IPS-11a (cell line): ENCODE results near the gene FAIM.
"Not testable (repeated sequence)": the region's sequence is repeated elsewhere in the genome, so short reads cannot be mapped to it uniquely, and the experiment has no call there.

Experiments
- H3K4me3 ChIP-seq: one replicate; pipeline ENCODE4 v1.5.1; 2013; ENCODE audit warnings: low read depth, low read length, control low read depth

FAIM gene

GRCh38 chr3:138600100-138600745 is 8.3 kb upstream of the FAIM start:
- H3K4me3 ChIP-seq = no peak overlapping the region

- not testable (repeated sequence) for H3K4me3 ChIP-seq
These were observed 6.9 kb upstream of the FAIM start for GRCh38 chr3:138601661-138602060.

DNA sequence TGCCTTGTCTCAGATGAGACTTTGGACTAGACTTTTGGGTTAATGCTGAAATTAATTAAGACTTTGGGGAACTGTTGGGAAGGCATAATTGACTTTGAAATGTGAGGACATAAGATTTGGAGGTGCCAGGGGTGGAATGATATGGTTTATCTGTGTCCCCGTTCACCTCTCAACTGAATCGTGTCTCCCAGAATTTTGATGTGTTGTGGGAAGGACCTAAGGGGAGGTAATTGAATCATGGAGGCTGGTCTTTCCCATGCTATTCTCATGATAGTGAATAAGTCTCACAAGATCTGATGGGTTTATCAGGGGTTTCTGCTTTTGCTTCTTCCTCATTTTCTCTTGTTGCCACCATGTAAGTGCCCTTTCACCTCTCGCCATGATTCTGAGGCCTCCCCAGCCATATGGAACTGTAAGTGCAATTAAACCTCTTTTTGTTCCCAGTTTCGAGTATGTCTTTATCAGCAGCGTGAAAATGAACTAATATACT is 4.4 kb upstream of the FAIM start:
- not testable (repeated sequence) for H3K4me3 ChIP-seq

GRCh38 chr3:138609898-138610266 is 1.3 kb downstream of the FAIM start:
- H3K4me3 ChIP-seq = peak overlapping the region; percentile 74

DNA sequence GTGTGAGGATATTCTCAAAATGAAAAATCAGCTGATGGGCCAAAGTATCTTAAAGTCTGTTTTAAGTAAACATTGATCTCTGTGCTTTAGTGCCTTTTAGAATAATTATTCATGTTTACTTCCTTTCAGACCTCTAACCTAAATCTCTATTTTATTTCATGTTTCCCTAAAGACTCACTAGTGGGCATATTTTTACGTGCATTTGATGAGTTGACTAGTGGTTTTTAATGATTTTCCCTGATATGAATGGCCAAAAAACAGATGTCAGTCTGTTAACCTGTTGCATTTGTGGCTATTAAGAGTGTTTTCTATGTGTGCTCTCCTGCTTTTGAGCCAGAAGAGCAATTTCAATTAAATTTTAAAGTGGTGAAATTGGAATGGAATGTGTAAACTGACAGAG is 6.9 kb downstream of the FAIM start:
- no peak overlapping the region for H3K4me3 ChIP-seq

- no peak overlapping the region for H3K4me3 ChIP-seq
These were observed 11.9 kb downstream of the FAIM start for GRCh38 chr3:138620431-138620830.

DNA sequence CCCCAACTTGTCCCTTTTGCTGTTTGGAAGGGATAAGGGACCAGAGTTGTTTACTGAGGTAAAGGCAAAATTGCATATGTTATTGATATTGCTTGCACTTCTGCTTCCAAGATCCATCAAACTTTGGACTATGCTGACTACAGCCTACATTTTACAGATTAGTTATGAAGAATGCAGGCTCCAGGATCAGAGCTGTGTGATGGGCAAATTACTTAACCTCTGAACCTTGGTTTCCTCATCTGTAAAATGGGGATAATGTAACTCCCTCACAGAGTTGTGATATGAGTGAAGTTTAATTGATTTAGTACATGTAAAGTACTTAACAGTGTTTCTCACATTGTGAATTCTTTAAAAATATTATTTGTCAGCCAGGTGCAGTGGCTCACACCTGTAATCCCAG is 15.9 kb downstream of the FAIM start:
- H3K4me3 ChIP-seq = no peak overlapping the region

DNA sequence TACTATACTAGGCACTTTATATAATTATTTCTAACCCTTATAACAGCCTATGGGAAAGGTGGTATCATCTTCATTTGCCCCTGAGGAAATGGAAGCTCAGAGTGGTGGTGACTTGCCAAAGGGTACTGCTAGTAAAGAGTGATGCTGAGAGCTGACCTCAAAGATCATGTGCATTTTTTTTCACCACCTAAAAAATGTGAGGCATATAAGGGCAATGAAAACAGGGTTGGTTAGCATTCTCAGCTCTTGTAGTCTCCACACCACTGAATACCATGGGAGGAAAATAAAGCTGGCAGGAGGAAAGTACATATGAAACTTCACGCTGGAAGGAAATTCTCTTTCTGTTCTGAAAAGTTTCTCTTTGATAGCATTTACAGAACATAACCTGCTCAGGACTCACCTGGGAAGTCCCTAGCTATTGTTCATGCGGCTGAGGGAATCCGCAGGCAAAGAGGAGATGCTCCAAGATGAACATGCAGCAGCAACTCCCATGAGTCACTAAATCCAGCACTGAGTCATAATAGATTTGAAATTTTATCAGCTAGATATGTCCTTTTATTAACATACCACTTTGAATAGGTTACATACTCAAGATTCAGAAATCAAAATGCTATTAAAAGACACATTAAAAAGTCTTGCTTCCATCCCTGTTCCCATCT is 17.3 kb downstream of the FAIM start:
- H3K4me3 ChIP-seq = no peak overlapping the region

DNA sequence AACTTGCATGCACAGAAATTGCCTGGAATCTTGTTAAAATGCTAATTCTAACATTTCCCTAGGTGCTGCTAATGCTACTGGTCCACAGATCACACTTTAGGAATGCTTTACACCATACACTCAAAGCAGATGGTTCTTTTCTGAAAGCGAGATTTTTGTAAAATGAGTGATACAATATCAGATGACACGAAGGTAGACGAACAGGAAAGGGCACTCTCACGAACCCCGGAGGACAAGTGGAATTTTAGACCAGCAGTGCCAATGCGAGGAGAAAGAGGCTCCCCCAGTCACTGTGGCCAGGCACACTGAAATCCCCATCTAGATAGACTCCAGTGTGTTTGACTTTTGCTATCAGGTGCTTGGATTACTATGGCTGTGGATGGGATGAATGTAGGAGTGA is 21.0 kb downstream of the FAIM start:
- H3K4me3 ChIP-seq = no peak overlapping the region

GRCh38 chr3:138638641-138639040 is 30.1 kb downstream of the FAIM start:
- H3K4me3 ChIP-seq = no peak overlapping the region

DNA sequence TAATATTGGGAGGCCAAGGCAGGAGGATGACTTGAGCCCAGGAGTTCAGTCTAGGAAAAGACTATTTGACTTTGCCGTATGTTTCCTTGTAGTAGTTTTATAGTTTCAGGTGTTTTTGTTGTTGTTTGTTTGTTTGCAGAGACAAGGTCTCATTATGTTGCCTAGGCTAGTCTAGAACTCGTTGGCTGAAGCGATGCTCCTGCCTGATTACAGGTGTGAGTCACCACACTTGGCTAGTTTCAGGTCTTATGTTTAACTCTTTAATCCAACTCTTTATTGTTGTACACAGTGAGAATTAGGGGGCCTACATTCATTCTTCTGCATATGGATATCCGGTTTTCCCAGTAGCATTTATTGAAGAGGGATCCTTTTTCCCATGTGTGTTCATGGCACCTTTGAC is 32.0 kb downstream of the FAIM start:
- no peak overlapping the region for H3K4me3 ChIP-seq

- H3K4me3 ChIP-seq = no peak overlapping the region
These were observed 33.8 kb downstream of the FAIM start for GRCh38 chr3:138642226-138642926.

GRCh38 chr3:138642927-138643253 is 34.3 kb downstream of the FAIM start:
- H3K4me3 ChIP-seq = no peak overlapping the region

DNA sequence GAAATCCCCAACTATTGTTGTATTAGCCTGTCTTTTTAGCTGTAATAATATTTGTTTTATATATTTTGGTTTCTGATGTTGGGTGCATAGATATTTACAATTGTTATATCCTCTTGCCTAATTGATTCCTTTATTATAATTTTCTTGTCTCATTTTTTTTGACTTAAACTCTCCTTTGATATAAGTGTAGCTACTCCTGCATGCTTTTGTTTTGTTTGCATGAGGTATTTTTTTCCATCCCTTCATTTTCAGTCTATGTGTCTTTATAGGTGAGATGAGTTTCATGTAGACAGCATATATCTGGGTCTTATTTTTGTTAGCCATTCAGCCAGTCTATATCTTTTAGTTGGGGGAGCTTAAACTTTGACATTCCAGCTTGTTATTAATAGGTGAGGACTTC is 37.4 kb downstream of the FAIM start:
- H3K4me3 ChIP-seq = no peak overlapping the region

- no peak overlapping the region for H3K4me3 ChIP-seq
These were observed 37.9 kb downstream of the FAIM start for GRCh38 chr3:138646513-138646912.

DNA sequence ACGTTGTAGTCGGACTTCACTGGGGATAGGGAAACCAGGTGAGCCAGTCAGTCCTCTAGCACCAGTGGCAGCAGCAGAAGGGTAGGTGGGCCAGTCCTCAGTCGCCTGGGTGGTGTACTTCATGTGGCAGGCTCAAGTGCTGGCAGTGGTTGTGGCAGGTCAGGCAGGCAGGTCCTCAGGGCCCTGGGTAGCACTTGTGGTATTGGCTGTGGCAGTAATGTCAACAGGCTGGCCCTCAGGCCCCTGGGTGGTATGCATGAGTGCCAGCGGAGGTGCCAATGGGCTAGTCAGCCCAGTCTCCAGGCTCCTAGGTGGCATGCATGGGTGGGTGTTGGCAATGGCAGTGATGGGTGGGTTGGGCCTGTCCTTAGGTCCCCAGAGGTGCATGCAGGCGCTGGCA is 40.6 kb downstream of the FAIM start:
- H3K4me3 ChIP-seq = no peak overlapping the region

- no peak overlapping the region for H3K4me3 ChIP-seq
These were observed 45.0 kb downstream of the FAIM start for GRCh38 chr3:138653567-138653966.

- no peak overlapping the region for H3K4me3 ChIP-seq
These were observed 48.9 kb downstream of the FAIM start for GRCh38 chr3:138657508-138657907.

GRCh38 chr3:138668107-138668506 is 59.5 kb downstream of the FAIM start:
- no peak overlapping the region for H3K4me3 ChIP-seq

- H3K4me3 ChIP-seq = no peak overlapping the region
These were observed 61.8 kb downstream of the FAIM start for GRCh38 chr3:138670407-138670806.

GRCh38 chr3:138673641-138674530 is 65.3 kb downstream of the FAIM start:
- no peak overlapping the region for H3K4me3 ChIP-seq
